ENCODE measurements around the gene SDK2.

Gene SDK2

GRCh38 chr17:73323409-73324159 is 320.7 kb downstream of the SDK2 start:
- TF ChIP-seq CTCF (conservative IDR thresholded peaks at IDR 0.05; ENCODE audit: low read depth, low read length), result no peak
- DNase-seq (ENCODE audit: low read depth), result no peak
- H3K4me3 ChIP-seq (ENCODE audit: low read length), result no peak overlapping the region

GRCh38 chr17:73320601-73321264 is 323.5 kb downstream of the SDK2 start:
- DNase-seq (ENCODE audit: low read depth), result no peak
- no peak overlapping the region for H3K4me3 ChIP-seq (ENCODE audit: low read length)
- no peak for TF ChIP-seq CTCF (conservative IDR thresholded peaks at IDR 0.05; ENCODE audit: low read depth, low read length)

- DNase-seq (ENCODE audit: low read depth), result no peak
- no peak for TF ChIP-seq CTCF (conservative IDR thresholded peaks at IDR 0.05; ENCODE audit: low read depth, low read length)
- H3K4me3 ChIP-seq (ENCODE audit: low read length), result no peak overlapping the region
Observed at GRCh38 chr17:73319766-73320165, 324.5 kb downstream of the SDK2 start.

GRCh38 chr17:73318836-73319235 is 325.4 kb downstream of the SDK2 start:
- no peak for TF ChIP-seq CTCF (conservative IDR thresholded peaks at IDR 0.05; ENCODE audit: low read depth, low read length)
- DNase-seq (ENCODE audit: low read depth), result no peak
- H3K4me3 ChIP-seq (ENCODE audit: low read length), result no peak overlapping the region

GRCh38 chr17:73318427-73318813 is 325.8 kb downstream of the SDK2 start:
- no peak for DNase-seq (ENCODE audit: low read depth)
- H3K4me3 ChIP-seq (ENCODE audit: low read length), result no peak overlapping the region
- no peak for TF ChIP-seq CTCF (conservative IDR thresholded peaks at IDR 0.05; ENCODE audit: low read depth, low read length)

GRCh38 chr17:73317513-73318426 is 326.5 kb downstream of the SDK2 start:
- no peak for TF ChIP-seq CTCF (conservative IDR thresholded peaks at IDR 0.05; ENCODE audit: low read depth, low read length)
- H3K4me3 ChIP-seq (ENCODE audit: low read length), result no peak overlapping the region

More at GRCh38 chr17:73317513-73318426, 326.5 kb downstream of the SDK2 start:
- no peak for DNase-seq (ENCODE audit: low read depth)
